22Rv1 (cell line): Measurements from ENCODE around the gene SETD6.

ENCODE experiments used
- H3K27ac ChIP-seq: fragments of 450-650 bp; 2 replicates; pipeline ENCODE4 v1.5.1; 2017
- ZFX ChIP-seq: fragments of 450-650 bp; IDR thresholded peaks from 2 replicates; pipeline ENCODE4 v1.6.1; 2017; ENCODE audit warnings: antibody characterized with exemption, borderline replicate concordance
- TF ChIP-seq, protein P1 (sequence below): fragments of 450-650 bp; IDR thresholded peaks from 2 replicates; pipeline ENCODE4 v1.5.1; 2017; ENCODE audit warnings: mild to moderate bottlenecking

Gene SETD6

DNA sequence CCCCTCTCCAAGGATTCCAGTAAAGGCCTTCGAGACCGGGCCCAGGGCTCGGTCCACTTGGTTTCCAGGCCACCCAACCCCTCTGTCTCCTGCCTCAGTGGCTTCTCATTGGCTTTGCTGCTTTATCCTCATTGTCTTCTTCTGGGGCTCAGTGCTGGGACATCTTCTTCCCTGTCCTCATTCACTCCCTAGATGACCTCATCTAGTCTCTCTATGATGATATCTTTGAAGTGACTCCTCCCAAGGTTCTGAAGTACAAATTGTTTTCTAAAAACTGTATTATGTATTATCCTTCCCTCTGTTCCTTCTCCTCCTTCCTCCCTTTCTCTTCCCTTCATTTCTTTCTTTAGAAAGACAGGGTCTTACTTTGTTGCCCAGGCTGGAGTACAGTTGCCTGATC is 42.5 kb upstream of the SETD6 start:
- TF ChIP-seq ZFX: no peak
- TF ChIP-seq, protein P1, sequence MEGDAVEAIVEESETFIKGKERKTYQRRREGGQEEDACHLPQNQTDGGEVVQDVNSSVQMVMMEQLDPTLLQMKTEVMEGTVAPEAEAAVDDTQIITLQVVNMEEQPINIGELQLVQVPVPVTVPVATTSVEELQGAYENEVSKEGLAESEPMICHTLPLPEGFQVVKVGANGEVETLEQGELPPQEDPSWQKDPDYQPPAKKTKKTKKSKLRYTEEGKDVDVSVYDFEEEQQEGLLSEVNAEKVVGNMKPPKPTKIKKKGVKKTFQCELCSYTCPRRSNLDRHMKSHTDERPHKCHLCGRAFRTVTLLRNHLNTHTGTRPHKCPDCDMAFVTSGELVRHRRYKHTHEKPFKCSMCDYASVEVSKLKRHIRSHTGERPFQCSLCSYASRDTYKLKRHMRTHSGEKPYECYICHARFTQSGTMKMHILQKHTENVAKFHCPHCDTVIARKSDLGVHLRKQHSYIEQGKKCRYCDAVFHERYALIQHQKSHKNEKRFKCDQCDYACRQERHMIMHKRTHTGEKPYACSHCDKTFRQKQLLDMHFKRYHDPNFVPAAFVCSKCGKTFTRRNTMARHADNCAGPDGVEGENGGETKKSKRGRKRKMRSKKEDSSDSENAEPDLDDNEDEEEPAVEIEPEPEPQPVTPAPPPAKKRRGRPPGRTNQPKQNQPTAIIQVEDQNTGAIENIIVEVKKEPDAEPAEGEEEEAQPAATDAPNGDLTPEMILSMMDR: no peak
- H3K27ac ChIP-seq: no peak overlapping the region

DNA sequence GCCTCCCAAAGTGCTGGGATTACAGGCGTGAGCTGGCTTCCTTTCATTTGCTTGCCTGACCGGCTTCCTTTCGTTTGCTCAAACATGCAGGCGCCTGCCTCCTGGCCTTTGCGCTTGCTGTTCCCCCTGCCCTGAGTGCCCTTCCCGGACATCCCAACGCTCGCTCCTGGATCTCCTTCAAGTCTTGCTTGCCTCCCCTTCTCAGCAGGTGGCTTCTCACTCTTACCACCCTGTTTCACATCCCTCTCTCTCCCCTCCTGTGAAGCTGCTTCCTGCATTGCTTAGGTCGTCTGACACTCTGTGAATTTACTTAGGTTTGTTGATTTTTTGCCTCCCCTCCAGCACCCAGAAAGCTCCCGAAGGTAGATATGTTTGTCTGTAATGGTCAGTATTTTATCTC is 41.0 kb upstream of the SETD6 start:
- no peak overlapping the region for H3K27ac ChIP-seq
- TF ChIP-seq ZFX: no peak
- TF ChIP-seq, protein P1: no peak

DNA sequence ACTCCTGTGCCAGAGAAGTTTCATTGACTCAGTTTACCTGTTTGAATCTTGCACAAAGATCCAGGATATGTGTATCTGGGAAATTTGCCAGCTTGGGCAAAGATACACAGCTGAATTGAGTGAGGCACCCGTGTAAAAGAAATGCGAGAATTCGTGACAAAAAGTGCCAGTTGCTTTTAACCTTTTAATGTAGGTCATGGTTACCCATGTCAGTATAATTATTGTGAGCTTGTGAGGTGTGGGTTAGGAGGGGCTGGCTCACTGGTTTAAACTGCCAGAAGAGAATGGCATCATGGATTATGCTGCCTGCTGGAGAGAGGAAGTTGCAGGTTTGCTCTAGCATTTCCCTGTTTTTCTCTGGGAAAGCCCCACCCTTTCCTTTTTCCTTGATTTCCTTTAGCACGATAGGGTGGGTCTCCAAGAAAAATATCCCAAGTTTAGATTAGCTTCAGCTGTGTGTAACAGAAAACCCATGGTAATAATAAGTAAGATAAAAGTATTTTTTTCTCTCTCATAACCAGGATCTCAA is 40.2 kb upstream of the SETD6 start:
- TF ChIP-seq, protein P1: no peak
- TF ChIP-seq ZFX: no peak
- H3K27ac ChIP-seq: no peak overlapping the region

- H3K27ac ChIP-seq: no peak overlapping the region
- no peak for TF ChIP-seq ZFX
- TF ChIP-seq, protein P1: no peak
These were observed 38.5 kb upstream of the SETD6 start for GRCh38 chr16:58476791-58477190.

GRCh38 chr16:58478427-58478826 is 36.9 kb upstream of the SETD6 start:
- no peak for TF ChIP-seq ZFX
- TF ChIP-seq, protein P1: no peak

DNA sequence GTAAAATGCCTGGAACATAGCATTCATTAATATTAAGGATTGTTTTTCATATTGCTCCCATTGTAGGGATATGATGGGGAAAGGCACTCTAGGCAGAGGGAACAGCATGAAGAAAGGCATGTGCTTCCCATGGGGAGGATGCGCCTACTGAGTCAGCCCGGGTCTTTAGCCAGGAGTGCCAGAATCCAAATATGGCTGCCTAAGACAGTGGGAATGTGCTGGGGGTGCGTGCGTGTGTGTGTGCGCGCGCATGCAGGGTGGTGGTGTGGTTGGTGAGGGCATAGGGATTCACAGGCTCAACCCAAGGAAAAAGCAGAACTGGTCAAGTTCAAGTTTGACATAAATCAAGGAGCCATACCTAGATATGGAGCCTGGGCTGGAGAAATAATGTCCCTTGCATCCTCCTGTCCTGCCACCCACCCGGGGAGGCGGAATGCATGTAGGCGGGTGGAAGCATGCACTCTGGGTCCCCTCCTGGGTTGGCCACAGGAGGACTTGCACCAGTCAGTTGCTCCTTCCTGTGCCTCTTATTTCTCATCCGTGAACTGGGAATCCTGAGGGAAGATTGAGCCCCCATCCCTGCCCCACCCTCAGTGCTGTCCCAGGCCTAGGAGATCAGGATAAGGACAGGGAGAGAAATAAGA is 34.0 kb upstream of the SETD6 start:
- no peak overlapping the region for H3K27ac ChIP-seq
- TF ChIP-seq, protein P1: no peak
- no peak for TF ChIP-seq ZFX

More at GRCh38 chr16:58478427-58478826, 36.9 kb upstream of the SETD6 start:
- no peak overlapping the region for H3K27ac ChIP-seq

DNA sequence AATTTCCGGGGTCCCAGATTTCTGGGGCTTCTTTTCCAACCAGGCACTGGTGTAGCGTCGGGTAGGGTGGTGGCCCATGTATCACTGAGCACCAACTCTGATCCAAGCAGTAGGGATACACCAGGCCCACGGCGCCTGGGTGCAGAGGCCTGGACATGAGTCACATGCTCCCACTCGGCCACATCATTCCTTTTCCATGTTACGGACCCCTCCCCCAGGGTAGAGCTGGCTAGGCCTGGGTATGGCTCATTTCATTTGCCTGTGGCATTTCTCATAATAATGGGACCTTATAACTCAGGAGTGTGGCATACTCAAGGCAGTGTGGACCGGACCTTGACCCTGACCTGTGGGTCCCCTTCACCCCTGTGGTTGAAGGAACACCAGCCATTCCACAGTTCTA is 33.4 kb upstream of the SETD6 start:
- no peak for TF ChIP-seq ZFX
- TF ChIP-seq, protein P1: no peak
- H3K27ac ChIP-seq: no peak overlapping the region
